Adipose tissue (tissue), 3 donors: Measurements from ENCODE around the gene C10orf62. TPM values are rescaled to one million over a fixed set of nuclear protein-coding genes. Genes with fewer than 3 reads are reported as not detected.
"Not testable (repeated sequence)": the region's sequence is repeated elsewhere in the genome, so short reads cannot be mapped to it uniquely, and the experiment has no call there.

Source experiments
- H3K27ac ChIP-seq: one replicate; pipeline ENCODE4 v1.5.1; 2013; ENCODE audit warnings: low read depth, low read length
- WGBS, 3 donors: extraction: QIAGEN DNeasy Blood & Tissue Kit; methylation state at CpG; one replicate each; pipeline ENCODE4 v1.1.7; 2013; 5-methylcytosine and 5-hydroxymethylcytosine counted together
- polyA plus RNA-seq, 3 donors: library from polyadenylated mRNA; stranded (reverse); fragments of 200-250 nt; gene quantifications; one replicate each; pipeline ENCODE4 v1.2.3, GENCODE V29; 2013
- donor health status: healthy with polysubstance abuse.
- donor health status: Bipolar disorder and iron deficiency.
- donor health status: healthy.

Gene C10orf62, protein sequence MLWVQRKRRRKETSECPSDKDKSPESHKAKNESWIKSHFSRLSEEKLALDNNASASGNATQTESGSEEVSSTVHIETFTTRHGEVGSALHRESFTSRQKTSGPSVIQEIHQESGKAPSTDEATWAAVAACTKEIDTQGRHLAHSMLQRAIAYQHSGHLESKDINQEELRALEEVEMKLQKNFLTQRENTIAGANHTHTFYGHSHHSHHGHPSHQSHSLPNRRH
- under 1 TPM in 1 of 3 donors, not detected in 2; 0.10 TPM for polyA plus RNA-seq

DNA sequence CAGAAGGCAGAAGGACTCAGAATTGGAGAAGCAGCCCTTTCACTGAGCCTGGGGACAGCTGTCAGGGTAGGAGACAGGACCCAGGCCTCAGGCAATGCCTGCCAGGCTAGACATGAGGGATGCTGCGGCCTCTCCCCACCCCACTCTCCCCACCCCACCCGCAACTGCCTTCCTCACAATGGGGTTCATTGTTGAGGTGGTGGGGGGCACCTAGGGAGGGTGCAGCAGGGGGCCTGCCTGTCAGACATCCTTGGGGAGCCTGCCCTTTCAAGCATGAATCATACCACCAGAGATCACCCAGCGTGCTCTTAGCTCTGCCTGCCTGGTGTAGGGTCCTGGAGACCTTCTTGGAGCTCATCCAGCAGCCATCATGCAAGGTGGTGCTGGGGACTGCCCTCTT lies at the start of gene C10orf62:
Gene C10orf62 (plus strand): TSS at position 243 of the 400 bp plus-strand sequence. CDS start 177 bp downstream, outside the sequence.
- no peak within 1 kb of the TSS for H3K27ac ChIP-seq
- WGBS, 3 donors = 69 to 85% (median 84%) methylated on average over 3 of the region's 3 CpGs

DNA sequence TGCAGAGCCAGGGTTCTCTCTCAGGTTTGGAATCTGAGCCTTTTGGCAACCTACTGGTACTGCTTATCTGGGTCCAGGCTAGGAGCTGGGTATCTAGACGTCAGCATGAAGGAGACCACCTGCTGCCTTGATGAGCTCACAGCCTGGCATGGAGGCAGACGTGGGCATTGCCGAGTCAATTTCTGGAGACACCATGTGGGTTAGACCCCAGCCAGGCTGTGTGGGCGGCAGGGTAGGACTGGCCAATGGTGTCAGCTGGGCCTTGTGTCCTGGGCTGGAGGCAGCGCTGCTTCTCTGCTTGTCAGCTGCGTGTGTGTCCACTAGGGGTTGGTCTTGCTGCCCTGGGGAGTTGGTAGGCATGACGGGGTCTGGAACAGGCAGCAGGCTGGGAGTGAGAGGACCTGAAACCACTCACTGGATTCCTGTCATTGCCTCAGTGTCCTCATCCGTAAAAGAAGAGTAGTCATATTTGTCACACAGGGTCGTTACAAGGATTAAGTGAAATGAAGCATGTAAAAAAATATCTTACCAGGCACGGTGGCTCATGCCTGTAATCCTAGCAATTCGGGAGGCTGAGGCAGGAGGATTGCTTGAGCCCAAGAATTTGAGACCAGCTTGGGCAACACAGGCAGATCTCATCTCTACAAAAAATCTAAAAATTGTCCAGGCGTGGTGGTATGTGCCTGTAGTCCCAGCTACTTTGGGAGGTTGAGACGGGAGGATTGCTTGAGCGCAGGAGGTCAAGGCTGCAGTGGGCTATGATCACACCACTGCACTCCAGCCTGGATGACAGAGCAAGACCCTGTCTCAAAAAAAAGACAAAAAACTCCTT lies 48.6 kb upstream of the C10orf62 start:
- no peak overlapping the region for H3K27ac ChIP-seq
- WGBS, 3 donors = 80 to 87% (median 84%) methylated on average over 14 of the region's 14 CpGs

DNA sequence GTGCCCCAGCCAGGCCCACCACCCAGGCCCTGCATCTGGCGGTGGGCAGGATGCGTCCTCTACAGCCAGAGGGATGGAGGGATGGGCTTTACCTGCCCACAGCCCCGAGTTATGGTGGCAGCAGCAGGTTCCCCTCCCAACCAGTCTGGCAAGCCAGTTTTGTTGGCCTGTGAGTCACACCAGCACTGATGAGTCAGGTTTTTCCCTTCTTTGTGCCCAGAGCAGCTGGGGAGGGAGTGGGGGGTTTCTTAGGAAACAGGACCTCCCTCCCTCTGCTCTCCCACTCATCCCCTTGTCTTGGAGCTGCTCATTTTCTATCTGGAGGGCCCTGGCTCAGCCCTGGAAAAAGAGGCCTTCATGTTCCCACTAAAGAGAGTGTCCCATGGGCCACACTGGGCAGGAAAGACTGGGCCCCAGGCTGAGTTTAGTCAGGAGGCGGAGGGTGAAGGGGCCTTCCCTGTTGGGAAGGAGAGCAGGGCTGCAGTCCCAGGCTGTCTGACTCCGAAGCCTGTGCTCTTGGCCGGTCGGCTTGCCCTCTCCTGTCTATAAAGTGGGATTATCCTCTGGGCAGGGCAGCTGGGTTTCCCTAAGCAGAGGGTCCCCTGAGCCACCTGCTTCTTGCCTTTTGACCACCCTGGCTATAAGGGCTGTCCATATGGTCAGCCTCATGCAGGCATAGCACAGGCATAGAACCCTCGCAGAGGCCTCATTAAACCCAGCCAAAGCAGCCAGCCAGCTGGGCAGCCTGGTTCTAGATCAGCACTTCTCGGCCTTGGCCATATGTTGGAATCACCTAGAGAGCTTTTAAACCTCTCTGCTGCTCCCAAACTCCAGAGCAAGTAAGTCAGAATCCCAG lies 47.1 kb upstream of the C10orf62 start:
- 48 to 83% (median 50%) methylated on average over 9 of the region's 9 CpGs for WGBS, 3 donors
- peak overlapping the region; percentile 73 for H3K27ac ChIP-seq

DNA sequence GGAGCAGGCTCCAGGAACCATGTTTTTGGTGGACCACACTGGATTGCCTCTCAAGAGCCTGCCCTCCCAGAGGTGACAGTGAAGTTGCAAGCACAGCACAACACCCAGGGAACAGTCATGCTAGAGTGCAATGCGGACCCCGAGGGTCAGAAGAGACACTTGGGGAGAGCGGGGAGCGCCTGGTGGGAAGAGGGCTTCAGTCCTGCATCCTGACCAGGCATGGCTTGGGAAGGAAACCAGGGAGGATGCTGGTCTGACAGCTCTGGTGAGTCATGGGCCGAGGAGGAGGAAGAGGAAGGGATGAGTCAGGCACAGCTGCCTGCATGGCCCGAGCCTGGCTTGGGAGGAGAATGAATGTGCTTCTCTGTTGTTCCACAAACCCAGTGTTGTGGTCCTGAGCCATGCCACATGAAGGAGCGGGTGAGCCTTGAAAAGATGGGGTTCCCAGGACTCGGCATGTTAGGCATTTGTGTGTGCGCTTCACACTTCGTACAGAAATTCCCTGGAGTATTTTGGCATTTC lies 46.4 kb upstream of the C10orf62 start:
- WGBS, 3 donors = 15 to 67% (median 25%) methylated on average over 10 of the region's 10 CpGs
- no peak overlapping the region for H3K27ac ChIP-seq

DNA sequence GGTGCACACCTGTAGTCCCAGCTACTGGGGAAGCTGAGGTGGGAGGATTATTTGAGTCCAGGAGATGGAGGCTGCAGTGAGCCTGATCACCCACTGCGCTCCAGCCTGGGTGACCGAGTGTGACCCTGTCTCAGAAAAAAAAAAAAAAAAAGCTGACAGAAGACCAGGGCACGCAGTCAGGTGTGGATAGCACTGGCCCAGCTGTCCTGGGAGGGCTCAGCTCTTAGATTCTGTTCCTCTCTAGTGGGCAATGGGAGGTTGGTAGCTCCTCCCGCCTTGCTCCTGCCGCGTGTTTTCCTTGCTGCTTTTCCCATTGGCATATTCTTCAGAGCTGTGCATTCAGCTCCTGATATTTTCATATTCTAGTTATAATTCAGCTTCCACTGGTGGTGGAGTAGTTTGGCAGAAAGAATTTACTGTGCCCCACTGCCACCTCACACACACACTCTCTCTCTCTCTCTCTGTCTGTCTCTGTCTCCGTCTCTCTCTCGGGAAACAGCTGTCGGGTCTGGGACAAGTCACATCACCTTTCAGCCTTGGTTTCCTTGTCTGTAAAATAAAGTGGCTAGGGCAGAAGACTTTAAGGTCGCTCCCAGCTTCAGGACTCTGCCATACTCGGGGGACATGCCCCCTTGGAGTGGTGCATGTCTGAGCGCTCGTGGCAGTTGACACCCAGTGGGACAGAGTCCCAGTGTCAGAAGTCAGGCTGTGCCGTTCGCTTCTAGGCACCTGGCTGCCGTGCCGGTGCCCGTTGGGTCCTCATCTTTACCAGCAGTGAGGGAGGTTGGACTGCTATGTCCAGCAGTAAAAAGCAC lies 42.9 kb upstream of the C10orf62 start:
- WGBS, 3 donors = 80 to 85% (median 85%) methylated on average over 18 of the region's 18 CpGs
- no peak overlapping the region for H3K27ac ChIP-seq

DNA sequence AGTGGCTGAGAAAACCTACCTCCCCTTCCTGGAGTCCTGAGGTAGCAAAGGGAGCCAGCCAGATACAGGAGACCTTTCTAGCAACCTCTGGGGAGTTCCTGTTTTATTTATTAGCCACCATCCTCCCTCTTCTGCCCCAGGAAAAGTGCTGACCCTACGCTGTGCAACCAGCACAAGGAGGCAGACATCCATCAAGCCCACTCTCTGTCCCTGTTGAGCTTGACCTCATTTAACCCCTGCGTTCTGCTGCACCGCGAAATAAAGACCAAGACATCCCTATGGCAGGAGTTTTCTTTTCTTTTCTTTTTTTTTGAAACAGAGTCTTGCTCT lies 42.3 kb upstream of the C10orf62 start:
- H3K27ac ChIP-seq = no peak overlapping the region
- WGBS, 3 donors = 65 to 87% (median 77%) methylated on average over 4 of the region's 4 CpGs

DNA sequence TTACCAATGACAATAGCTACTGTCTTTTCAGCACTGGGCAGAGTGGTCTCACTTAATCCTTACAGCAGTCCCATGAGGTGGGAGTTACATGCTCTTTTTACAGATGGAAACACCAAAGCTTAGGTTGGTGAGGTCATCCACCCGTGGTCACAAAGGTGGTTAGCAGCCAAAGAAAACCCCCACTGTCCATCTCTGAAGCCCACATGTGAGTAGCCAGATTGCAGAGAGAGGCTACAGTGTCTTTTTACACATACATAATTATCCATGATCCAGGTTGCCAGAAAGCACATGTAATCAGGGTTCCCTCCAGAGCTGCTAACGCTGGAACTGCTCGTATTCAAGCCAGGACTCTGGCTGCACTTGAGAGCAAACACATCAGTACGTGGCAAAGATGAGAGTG lies 41.6 kb upstream of the C10orf62 start:
- WGBS, 3 donors = 56 to 78% (median 63%) methylated on average over 4 of the region's 4 CpGs
- H3K27ac ChIP-seq = no peak overlapping the region

DNA sequence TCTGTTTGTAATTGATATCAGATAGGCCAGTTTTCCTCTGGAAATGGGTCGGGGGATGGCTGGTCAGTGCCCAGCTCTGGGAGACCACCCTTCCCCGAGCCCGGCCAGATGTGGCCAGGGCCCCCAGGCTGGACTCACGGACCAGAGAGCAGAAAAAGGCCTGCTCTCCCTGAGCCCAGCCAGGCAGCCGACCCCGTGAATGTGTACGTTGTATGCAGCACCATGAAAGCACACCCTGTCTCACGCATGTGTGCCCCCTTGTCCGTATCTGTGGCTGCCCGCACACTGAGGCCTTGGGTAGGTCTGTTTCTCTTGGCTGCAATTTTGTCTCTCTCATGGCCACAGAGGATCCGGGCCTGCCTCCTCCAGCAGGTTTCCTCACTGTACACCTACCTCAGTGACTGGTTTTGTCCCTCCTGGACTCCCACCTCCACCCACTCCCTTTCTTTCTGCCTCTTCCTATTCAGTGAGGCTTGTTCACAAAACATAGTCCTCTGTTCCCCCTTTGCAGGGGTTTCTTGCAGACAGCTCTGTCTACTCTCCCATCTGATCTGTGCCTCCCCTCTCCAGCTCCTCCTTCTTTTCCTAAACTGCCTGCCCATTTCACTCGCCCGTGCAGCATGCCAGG lies 40.6 kb upstream of the C10orf62 start:
- no peak overlapping the region for H3K27ac ChIP-seq
- WGBS, 3 donors = 92 to 94% (median 93%) methylated on average over 13 of the region's 13 CpGs

DNA sequence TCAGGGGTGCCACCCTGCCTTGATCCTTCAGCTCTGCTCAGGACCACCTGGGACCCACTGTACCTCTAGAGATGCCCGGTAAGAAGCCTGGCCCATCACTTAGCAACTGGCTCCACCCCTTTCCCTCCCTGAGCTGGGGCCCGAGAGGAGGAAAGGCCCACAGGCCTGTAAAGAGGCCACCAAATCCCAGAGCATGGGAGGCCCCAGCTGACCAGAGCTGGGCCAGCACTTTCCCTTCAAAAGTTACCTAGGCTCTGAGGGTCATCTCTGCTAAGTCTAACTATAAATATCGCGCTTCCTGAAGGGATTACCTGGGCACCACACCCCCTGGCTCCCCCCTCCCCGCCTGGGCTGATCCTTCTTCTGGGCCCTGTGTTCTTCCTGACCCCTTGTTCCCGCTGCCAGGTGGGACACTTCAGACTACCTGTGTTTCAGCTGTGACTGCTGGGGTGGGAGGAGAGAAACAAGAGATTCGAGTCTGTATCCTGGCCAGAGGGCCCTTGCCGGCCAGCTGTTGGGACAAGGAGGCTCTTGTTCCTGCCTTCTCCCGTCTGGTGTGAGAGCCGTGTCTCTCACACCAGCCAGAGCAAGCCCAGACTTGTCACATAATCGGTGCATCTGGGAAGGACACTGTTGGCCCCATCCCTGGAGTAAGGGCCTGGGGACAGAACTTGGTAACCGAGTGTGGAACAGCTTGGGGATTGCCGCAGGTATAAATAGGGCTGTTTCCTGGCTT lies 39.8 kb upstream of the C10orf62 start:
- WGBS, 3 donors = 57 to 66% (median 64%) methylated on average over 13 of the region's 13 CpGs
- H3K27ac ChIP-seq = no peak overlapping the region

DNA sequence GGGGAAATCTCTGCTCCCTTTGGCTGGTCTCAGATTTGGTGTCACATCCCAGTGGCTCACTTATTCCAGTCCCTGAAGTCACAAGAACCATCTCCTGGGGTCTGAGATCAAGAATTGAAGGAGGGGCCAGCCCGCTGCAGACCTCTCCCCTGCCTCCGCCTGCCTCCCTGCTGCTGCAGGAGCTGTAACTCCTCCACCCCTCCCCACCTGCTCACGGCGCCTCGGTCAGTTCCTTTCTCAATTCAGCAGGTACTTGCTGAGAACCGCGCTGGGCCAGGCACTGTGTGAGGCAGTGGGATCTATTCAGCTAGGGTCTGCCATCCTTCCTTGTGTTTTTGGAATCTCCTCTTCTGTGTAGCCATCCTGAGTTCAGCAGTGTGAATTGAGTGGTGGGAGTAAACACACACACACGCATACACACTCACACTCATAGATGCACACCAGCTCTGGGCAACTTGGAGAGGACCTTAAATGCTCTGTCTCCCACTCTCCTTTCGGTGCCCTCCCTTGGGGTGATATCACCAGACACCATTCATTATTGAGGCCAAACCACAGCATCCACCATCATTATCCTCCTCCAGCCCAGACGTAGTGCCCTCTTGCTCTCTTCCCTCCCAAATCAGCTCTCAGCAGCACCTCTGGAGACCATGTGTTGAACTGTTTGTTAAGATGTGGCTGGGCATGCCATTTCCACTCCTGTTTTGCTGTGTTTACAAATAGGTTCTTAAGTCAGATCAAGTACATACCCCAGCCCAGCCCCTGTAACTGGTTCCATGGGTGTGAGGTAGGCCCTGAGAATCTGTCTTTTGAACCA lies 39.0 kb upstream of the C10orf62 start:
- H3K27ac ChIP-seq = no peak overlapping the region
- 82 to 88% (median 84%) methylated on average over 10 of the region's 10 CpGs for WGBS, 3 donors

DNA sequence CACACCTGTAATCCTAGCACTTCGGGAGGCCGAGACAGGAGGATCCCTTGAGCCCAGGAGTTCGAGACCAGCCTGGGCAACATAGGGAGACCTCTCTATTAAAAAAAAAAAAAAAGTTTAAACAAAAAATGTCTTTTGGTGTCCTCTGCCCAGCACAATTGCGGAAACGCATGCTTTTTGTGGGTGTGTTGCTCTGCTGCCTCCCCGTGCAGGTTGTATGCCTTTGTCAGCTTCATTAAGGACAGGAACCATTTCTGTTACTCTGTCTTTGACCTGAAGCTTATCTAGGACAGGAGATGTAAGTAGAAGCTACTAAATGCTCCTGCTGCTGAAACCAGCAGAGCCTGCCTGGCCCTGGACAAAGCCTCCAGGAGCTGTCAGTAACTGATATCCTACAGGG lies 38.2 kb upstream of the C10orf62 start:
- 87 to 94% (median 87%) methylated on average over 6 of the region's 6 CpGs for WGBS, 3 donors
- no peak overlapping the region for H3K27ac ChIP-seq

DNA sequence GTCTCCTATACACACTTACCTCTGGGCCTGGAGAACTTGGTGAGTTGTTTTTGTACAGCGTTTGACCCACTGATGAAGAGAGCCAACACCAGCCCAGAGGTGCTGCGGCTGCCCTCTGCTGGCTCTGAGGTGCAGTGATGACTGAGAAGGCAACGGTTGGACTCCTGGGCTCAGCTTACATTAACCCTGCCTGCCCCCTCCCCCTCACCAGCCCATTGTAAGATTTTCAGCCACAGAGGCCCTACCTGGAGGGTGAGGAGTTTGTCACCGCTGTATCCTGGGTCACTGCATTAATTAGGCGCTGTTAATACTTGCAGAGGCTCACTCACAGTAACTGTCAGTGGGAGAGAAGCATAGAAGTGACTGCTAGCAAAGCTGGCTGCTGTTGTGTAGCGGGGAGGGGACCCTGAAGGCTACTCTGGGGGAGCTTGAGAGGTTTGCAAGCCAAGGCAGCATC lies 35.9 kb upstream of the C10orf62 start:
- WGBS, 3 donors = 21 to 25% (median 21%) methylated on average over 6 of the region's 6 CpGs
- H3K27ac ChIP-seq = no peak overlapping the region

DNA sequence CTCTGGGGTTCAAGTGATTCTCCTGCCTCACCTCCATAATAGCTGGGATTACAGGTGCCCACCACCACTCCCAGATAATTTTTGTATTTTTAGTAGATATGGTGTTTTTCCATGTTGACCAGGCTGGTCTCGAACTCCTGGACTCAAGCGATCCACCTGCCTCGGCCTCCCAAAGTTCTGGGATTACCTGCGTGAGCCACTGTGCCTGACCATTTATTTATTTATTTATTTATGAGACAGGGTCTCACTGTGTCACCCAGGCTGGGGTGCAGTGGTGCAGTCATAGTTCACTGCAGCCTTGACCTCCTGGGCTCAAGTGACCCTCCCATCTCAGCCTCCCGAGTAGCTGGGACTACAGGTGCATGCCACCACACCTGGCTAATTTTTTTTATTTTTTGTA lies 35.2 kb upstream of the C10orf62 start:
- 95 to 97% (median 96%) methylated on average over 5 of the region's 5 CpGs for WGBS, 3 donors
- not testable (repeated sequence) for H3K27ac ChIP-seq

DNA sequence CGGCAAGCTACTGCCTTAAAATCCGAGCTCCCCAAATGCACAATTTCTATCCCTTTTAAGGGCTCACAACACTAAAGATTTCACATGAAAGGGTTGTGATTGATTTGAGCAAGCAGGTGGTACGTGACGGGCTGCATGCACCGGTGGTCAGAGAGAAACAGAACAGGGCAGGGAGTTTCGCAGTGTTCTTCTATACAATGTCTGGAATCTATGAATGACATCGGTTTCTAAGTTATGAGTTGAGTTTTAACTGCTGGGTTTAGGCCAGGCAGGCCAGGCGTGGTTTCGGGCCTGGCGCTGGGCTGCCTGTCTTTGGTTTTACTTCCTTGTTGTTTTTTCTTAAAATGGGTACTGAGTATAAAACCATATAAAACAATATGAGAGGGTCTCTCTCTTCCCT lies 34.0 kb upstream of the C10orf62 start:
- 90 to 96% (median 96%) methylated on average over 7 to 10 of the region's 10 CpGs for WGBS, 3 donors
- not testable (repeated sequence) for H3K27ac ChIP-seq

DNA sequence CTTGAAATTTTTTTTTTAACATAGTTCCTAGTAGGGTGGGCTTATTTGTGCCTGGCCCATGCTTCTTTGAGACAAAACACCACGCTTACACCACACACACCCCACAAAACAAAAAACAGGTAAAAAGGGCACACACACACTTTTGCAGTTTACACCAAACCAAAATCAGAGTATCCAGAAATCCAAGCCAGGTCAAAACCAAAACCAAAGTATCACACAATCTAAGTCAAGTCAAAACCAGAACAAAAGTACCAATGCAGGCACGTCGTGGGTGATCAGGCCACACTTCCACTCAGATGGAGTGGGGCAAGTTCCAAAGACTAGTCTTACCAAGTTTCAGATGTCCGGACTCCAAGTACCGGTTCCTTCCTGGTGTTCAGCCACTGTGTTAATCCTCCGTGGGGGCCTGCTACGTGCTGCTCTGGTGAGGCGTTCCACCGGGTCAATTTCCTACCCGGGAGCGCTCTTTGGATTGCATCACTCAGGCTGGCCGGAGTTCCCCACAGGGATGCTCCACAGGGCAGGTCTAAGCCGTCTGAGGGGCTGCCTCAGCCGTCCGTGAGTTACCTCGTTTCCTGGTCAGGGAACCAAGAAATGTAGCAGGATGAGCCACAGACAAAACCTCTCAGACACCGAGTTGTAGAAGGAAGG lies 28.7 kb upstream of the C10orf62 start:
- WGBS, 3 donors = 62 to 81% (median 71%) methylated on average over 17 of the region's 17 CpGs
- not testable (repeated sequence) for H3K27ac ChIP-seq
